Left lobe of liver (tissue), 2 donors: Measurements from ENCODE around the gene ZNF207. TPM values are rescaled to one million over a fixed set of nuclear protein-coding genes. Genes with fewer than 3 reads are reported as not detected.
A peak's percentile ranks its signal among the peaks of the same experiment; 100 is the strongest.
"Not testable (repeated sequence)": the region's sequence is repeated elsewhere in the genome, so short reads cannot be mapped to it uniquely, and the experiment has no call there.

Source experiments
- ATAC-seq: fragments of 200-7000 bp; cut with Tn5 transposase; one replicate; pipeline ENCODE4 v1.9.1; 2020; ENCODE audit warnings: mild to moderate bottlenecking, moderate library complexity
- DNase-seq: peaks from one replicate; pipeline ENCODE4 v3.0.0-alpha.2; 2020; ENCODE audit warnings: low spot score
- total RNA-seq: library from RNA; stranded (reverse); gene quantifications from one replicate; pipeline ENCODE4 v1.2.1, GENCODE V29; 2021
- donor health status: DM: no; HTN: no; CAD: no; lungs with moderate emphysema.
- donor health status: DM: no; HTN: yes; CAD: no.

Gene ZNF207
- total RNA-seq, 1 donor from 2014 or later = 50.5 TPM

DNA sequence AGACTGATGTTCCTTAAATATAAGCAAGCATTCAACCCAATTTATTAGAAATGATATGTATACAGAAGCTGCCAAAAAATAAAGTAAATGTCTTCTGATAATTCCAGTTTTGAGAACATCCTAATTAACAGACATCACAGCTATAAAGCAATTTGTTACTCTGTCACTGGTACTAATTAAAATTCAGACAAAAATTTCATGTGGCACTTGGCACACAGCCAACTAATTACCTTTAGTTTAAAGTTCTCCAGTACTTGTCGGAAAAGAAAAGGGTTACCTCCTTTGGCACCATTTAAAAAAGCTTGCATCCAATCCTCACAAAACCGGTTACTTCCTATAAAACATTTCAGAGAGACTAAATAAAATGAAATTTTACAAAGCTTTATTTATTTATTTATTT lies 16.8 kb upstream of the ZNF207 start:
- ATAC-seq = no peak
- no peak for DNase-seq

DNA sequence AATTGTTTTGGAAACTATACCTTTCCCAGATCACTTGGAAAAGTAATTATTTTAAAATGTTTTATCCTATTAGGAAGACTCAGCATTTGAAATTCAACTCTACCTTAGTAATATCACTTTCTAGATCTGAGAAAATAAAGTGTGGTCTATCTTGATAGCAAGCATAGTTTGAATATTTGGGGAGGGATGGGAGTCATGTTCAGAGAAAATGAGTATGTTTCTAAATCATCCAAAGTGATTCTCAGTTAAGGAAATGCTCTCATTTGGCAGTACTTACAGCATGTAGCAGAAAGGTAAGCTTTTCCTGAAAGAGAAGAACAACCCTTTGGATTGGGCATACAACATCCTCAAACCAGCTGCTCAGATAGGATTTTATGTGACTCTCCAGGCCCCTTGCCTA lies 14.9 kb upstream of the ZNF207 start:
- DNase-seq = no peak
- no peak for ATAC-seq

DNA sequence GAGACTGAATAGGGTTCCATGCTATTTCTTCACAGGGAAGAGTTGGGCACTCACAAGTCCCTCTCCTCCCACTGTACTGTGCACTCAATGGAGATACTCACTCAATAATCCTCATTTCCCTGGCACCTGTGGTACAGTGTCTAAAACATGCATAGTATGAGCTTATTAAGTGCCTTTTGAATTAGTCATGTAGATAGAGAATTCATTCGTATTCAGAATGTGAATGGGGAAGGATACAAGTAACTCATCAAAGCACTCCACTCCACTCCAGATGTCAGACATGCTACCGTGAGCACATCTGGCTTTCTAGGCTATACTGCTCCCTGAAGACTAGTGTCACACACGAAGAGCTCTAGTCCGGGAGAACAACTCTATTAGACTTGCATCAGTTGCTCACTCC lies 14.3 kb upstream of the ZNF207 start:
- DNase-seq = no peak
- no peak for ATAC-seq

GRCh38 chr17:32341141-32341856 lies 8.7 kb upstream of the ZNF207 start:
- ATAC-seq (peak; percentile 52), DNase-seq (peak; percentile 59)

DNA sequence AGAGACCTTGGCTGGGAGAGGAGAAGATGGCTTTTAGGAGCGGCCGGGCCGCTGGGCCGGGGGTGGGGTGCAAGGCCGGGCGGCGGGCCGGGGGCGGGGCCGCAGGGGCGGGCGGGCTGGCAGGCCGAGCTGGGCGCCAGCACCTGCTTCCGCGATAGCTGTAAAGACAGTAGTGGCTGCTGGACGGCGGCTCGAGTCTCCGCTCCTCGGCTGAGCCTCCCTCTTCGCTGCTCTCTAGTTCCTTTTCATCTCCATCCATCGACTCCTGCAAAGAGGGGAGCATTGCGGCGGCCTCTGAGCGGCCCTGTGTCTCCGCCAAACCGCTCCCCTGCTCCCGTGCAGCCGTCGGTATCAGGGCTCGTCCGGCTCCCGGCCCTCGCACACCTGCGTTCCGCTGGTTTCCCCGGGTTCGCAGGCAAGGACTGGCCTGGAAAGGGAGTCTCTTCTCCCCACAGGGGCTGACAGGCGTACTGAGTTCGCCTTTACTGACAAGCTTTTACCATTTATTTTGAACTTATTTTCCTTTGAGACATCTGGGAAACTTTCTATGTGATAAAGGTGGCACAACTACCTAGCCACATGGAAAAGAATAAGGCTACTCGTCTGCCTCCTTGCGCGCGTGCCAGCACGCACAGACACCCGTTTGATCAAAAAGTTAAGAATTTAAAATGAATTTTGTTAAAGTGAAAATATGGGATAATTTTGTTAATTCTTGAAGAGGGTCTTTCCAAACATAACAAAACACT lies 7.9 kb upstream of the ZNF207 start, which contains the start of gene C17orf75:
C17orf75 (minus strand) TSS at position 317 of the 746 bp plus-strand sequence; CDS start at position 283, 34 bp downstream.
- peak; percentile 80 for DNase-seq
- ATAC-seq = peak; percentile 91

- DNase-seq (no peak), ATAC-seq (no peak)
Observed at GRCh38 chr17:32342603-32343325, 7.2 kb upstream of the ZNF207 start.

DNA sequence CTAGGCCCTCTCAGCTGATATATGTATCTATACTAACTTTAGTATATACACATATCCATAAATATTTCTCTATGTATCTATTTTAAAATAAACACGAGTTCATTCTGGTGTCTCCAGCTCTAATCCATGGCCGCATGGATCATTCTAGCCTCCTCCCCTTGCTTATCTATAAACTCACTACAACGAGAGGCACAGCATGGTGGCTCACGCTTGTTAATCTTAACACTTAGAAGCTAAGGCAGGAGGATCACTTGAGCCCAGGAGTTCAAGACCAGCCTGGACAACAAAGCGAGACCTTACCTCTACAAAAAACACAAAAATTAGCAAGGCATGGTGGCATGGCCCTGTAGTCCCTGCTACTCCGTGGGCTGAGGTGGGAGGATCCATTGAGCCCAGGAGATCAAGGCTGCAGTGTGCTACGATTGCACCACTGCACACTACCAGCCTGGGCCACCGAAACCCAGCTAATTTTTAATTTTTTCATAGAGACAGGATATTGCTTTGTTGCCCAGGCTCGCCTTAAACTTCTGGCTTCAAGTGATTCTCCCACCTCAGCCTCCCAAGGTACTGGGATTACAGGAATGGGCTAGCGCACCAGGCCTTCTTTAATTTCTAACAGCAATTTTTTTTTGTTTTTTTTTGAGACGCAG lies 3.9 kb upstream of the ZNF207 start:
- DNase-seq = no peak
- ATAC-seq = no peak

DNA sequence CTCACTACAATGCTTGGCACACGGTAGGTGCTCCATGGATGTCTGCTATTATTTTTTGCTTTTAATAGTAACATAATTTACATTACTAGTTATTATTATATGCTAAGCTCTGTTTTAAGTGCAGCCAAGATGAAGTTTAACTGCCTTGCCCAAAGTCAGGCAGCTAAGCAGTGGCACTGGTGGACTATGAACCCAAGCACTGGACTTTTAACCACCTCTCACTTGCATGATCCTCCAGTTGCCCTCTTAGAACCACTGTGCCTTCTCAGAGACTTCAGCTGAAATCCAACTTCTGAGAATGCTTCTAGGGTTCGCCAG lies 1.5 kb upstream of the ZNF207 start:
- DNase-seq (no peak), ATAC-seq (peak; percentile 45)

- DNase-seq = no peak
Observed at GRCh38 chr17:32349503-32349853, 479 bp upstream of the ZNF207 start.

DNA sequence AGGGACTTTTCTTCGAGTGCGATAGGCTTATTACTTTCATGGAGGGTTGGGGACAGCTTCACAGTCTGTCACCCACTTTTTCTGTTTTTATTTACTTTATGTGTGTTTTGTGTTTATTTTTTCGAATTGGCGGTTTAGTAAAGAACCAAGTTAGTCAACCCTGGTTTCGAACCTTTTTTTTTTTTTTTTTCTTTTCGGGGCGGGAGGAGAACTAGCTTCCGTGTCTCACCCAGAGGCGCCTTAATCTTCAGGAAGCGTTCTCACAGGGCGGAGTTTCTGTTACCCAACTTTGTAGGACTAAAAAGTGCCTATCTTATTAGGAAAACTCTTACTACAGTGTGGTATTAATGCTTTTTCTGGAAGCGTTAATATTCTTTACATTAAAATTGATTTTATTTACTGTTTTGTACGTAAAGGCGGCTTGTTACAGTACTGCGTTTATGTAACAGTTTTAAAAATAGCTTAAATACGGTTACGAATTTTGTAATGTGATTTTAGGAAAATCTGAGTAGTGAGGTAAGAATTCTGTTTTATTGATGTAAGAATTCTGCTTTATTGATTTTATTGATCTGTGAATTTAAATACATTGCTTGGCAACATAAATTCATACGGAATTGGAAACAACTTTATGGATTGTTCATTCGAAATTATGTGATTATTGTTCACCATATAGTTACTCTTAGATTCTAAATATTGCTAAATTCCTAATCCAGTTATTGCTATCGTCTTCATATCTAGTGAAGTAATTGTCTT lies 885 bp downstream of the ZNF207 start:
- ATAC-seq (peak; percentile 11), DNase-seq (no peak)

More at GRCh38 chr17:32349503-32349853, 479 bp upstream of the ZNF207 start:
- peak; percentile 49 for ATAC-seq

GRCh38 chr17:32352734-32353133 lies 2.8 kb downstream of the ZNF207 start:
- not testable (repeated sequence) for DNase-seq, ATAC-seq

GRCh38 chr17:32355649-32356377 lies 5.9 kb downstream of the ZNF207 start:
- ATAC-seq = no peak
- DNase-seq = no peak

DNA sequence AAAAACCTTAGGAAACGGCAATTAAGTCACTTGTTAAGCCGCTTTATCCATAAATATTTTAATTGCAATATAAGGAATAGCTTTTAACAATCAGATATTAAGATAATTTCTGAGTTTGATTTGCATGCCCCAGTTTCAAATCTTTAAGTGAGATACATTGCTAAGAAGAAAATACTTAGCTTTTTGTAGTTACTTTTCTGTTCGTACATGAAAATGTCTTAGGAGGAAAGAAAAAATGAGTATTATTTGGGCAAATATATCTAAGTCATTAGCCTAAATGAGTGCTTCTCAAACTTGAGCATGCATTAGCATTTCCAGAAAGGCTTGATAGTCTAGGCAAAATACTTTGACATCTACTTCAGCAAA lies 6.4 kb downstream of the ZNF207 start:
- no peak for ATAC-seq
- DNase-seq = no peak

GRCh38 chr17:32356750-32357149 lies 6.8 kb downstream of the ZNF207 start:
- ATAC-seq = no peak
- no peak for DNase-seq

GRCh38 chr17:32357615-32358014 lies 7.7 kb downstream of the ZNF207 start:
- DNase-seq (no peak), ATAC-seq (no peak)

DNA sequence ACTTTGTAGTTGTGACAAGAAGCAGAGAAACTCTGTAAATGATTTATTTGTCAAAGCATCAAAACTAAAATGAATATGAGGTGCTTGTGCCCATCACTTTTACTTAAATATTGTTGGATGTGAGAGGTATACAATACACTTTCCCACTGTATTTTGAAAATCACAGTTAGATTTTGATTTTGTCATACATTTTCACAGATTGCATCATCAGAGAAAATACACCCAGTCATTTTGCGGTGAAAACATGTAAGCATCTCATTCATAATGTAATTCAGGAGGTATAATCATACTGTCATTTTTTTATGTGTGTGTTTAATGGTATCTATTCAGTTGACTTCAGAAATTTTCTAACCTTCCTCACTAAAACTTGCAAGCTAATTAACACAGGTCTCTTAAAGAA lies 11.3 kb downstream of the ZNF207 start:
- DNase-seq (no peak), ATAC-seq (no peak)

- ATAC-seq = no peak
- no peak for DNase-seq
Observed at GRCh38 chr17:32370426-32370825, 20.5 kb downstream of the ZNF207 start.

- DNase-seq = no peak
Observed at GRCh38 chr17:32382526-32383223, 32.7 kb downstream of the ZNF207 start.

DNA sequence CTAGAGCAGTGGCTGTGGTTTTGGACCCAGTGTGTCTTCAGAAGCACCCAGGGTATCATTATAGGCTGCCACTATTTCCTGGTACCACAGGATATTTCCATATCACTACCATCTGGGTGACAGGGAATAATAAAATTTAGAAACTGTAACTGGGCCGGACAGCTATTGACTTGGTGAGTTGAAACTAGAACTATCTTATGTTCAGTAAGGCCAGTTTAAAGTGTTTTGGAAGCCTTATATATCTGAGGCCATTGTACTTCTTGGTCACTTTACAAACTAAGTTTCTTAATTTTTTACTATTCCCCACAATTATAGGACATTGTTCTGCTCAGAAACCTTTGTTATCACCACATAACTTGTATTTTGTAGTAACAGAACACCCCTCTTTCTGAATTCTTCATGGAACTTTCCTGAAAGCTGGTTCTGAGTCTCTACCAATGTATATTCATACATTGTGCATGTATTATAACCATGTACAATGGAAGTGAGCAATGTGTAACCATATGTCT lies 34.0 kb downstream of the ZNF207 start:
- DNase-seq (no peak), ATAC-seq (no peak)

More at GRCh38 chr17:32382526-32383223, 32.7 kb downstream of the ZNF207 start:
- peak; percentile 8 for ATAC-seq
